Stimulated activated CD4-positive, alpha-beta T cell treated with anti-CD3 and anti-CD28 coated beads, Interleukin-1b, Interleukin-23, amount 100 ng/mL, for 1 hour (primary cell): Measurements from ENCODE around the gene SNRNP70.
A peak's percentile ranks its signal among the peaks of the same experiment; 100 is the strongest.
"Not testable (repeated sequence)": the region's sequence is repeated elsewhere in the genome, so short reads cannot be mapped to it uniquely, and the experiment has no call there.

ENCODE experiments used
- DNase-seq, 2 donors: peaks; one replicate each; pipeline ENCODE4 v3.0.0-alpha.2; 2020; ENCODE audit warnings: low read depth in 2 of 2

Gene SNRNP70, protein sequence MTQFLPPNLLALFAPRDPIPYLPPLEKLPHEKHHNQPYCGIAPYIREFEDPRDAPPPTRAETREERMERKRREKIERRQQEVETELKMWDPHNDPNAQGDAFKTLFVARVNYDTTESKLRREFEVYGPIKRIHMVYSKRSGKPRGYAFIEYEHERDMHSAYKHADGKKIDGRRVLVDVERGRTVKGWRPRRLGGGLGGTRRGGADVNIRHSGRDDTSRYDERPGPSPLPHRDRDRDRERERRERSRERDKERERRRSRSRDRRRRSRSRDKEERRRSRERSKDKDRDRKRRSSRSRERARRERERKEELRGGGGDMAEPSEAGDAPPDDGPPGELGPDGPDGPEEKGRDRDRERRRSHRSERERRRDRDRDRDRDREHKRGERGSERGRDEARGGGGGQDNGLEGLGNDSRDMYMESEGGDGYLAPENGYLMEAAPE

GRCh38 chr19:49085020-49085867 lies at the start of gene SNRNP70:
Gene SNRNP70 (plus strand): TSS chr19:49085451. CDS start chr19:49086415, 964 bp downstream.
- DNase-seq: peak; percentile 95 to 99

DNA sequence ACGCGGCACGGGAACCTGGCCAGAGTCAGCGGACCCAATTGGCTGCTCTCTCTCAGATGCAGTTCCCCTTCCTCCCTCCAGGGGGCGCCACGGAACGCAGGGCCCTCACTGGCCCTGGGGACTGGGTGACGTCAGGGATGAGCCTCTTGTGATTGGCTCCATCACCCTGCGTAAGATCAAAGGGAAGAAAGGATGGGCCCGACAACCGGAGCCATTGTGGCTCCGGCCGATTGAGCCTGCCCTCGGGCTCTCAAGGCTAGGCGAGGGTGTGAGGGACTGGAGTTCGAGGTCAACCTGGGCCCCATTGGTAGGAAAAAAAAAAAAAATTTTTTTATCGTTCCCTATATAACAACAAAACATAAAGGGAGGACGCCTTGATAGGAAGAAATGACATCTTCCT lies 48.4 kb upstream of the SNRNP70 start, which contains the start of gene CGB1:
TSS of gene CGB1 (minus strand) at position 81 of the 400 bp plus-strand sequence. CDS start 184 bp downstream, outside the sequence.
- not testable (repeated sequence) for DNase-seq

DNA sequence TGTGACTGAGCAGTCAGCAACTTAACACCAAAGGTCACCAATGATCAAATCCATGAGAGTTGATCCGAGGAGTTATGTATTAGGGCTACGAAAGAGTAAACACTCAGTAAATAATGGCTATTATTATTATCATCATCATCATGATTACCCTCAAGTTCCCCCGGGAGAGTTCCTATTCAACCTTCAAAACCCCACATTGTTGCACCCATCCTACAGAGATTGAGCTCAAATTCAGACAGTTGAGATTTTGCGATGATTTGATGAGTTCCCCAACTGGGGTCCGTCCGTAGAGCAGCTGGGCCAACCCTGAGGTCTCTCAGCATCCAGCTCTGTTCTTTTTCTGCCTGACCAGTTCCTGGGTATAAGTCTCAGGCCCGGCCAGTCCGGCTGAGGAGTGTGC lies 47.1 kb upstream of the SNRNP70 start:
- DNase-seq: not testable (repeated sequence)

- not testable (repeated sequence) for DNase-seq
Observed at GRCh38 chr19:49038557-49039276, 46.5 kb upstream of the SNRNP70 start.

DNA sequence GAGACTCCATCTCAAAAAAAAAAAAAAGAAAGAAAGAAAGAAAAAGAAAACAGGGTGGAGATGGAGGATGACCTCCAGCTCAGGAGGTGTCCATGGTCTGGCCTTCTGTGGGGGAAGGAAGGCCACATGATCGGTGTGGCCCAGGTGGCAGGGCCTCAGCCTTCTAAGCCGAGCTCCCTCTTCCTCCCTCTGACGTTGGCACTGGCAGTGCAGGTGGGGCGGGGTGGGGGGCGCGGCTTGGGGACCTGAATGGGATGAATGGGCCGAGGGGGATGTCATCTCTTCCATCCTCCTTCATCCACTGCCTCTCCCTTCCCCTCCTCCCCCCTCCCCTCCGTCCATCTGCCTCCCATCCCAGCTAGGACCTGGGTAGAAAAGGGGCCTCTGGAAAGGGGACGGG lies 45.5 kb upstream of the SNRNP70 start:
- not testable (repeated sequence) for DNase-seq

DNA sequence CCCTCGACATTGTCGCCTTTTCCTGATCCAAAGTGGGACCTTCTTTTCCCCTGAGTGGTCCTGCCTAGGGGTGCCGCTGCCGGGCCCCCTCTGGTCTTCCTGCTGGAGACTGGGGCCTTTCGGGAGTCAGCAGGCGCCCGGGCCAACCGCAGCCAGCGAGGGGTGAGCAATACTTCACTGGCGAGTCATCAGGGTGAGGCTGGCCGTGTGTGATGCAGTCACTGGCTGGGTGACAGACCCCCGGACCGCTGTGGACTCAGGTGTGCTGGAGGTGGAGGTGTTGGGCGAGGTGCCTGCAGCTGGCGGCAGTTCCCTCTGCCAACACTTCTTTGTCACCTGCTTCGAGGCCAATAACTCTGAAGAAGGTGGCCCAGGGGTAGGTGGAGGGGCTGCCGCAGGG lies 43.1 kb upstream of the SNRNP70 start:
- DNase-seq: no peak

DNA sequence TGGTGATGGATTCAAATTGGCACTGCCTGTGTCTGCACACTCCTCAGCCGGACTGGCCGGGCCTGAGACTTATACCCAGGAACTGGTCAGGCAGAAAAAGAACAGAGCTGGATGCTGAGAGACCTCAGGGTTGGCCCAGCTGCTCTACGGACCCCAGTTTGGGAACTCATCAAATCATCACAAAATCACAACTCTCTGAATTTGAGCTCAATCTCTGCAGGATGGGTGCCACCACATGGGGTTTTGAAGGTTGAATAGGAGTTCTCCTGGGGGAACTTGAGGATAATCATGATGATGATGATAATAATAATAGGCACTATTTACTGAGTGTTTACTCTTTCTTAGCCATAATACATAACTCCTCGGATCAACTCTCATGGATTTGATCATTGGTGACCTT lies 42.6 kb upstream of the SNRNP70 start:
- DNase-seq: not testable (repeated sequence)

- not testable (repeated sequence) for DNase-seq
Observed at GRCh38 chr19:49043548-49043947, 41.7 kb upstream of the SNRNP70 start, which contains the start of gene CGB5. Gene CGB5 (plus strand): TSS chr19:49043848. CDS start chr19:49044210, 362 bp downstream.

DNA sequence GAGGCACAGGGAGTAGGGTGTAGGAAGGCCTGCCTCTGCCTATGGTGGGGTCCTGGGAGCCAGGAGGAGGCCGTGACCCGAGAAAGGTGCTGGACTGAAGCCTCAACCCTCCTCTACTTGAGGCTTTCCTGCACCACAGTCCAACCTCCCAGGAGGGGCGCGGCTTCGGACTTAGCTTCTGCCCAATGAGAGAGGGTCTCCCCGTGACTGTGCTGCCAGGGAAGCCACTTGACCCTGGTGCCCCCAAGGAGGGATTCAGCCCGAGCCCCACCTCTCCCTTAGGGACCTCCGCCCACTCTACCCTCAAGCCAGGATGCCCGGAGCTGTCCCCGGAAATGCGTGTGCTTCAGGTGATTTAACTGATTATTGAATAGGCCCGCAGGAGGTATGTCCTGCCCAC lies 36.2 kb upstream of the SNRNP70 start, which contains the start of gene CGB8:
TSS of gene CGB8 (minus strand) at position 101 of the 400 bp plus-strand sequence. CDS start 372 bp downstream, outside the sequence.
- DNase-seq: not testable (repeated sequence)

DNA sequence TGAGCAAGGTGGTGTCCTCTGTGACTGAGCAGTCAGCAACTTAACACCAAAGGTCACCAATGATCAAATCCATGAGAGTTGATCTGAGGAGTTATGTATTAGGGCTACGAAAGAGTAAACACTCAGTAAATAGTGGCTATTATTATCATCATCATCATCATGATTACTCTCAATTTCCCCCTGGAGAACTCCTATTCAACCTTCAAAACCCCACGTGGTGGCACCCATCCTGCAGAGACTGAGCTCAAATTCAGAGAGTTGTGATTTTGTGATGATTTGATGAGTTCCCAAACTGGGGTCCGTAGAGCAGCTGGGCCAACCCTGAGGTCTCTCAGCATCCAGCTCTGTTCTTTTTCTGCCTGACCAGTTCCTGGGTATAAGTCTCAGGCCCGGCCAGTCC lies 35.4 kb upstream of the SNRNP70 start:
- not testable (repeated sequence) for DNase-seq

DNA sequence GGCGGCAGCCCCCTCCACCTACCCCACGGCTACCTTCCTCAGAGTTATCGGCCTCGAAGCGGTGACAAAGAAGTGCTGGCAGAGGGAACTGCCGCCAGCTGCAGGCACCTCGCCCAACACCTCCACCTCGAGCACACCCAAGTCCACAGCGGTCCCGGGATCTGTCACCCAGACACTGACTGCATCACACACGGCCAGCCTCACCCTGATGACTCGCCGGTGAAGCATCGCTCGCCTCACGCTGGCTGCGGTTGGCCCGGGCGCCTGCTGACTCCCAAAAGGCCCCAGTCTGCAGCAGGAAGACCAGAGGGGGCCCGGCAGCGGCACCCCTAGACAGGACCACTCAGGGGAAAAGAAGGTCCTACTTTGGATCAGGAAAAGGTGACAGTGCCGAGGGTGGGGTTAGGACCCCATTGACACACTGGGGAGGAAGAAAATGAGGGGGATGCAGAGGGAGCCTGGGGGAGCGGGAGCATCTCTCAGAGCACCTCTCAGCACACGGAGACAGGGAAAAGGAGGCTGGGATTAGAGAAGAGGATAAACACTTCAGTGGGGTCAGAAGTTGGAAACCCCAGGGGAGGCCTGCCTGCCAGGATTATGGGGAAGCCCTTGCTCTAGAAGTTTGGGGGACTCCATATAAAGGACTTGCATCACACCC lies 34.7 kb upstream of the SNRNP70 start:
- not testable (repeated sequence) for DNase-seq

DNA sequence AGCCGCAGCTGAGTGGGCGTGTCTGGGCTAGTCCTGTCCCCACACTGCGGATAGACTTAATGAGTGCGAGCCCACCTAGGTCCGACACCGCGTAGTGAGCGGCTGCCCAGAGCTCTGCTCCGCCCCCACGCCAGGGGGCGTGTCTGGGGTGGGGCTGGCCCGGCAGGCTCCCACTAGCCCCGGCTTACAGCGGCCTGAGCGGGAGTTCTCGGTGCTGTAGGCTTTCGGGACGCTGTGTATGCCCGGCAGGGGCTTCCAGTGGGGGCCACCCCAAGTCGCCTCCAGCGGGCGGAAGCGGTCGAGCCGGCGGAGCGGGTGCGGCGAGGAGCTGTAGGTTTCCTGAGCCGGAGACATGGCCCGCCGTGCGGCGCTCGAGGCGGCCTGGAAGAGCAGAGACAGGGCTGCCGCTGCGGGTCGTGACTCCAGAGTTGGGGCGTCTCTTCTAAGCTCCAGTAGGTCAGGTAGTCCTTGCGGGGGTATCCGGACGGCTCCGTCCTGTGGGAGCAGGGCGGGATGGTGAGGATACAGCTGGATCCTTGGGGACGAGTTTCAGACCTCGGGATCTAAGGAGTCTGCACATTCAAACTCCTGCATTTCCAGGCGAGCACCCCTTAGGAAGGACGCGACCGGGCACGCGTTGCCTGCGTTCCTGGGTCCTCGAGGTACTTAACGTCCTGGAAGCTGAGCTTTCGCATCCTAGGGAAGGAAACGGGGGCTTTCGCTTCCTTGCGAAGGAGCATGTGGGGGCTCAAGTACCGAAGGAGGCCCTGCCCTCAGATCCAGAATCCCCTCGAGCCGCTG lies 28.9 kb upstream of the SNRNP70 start:
- DNase-seq: no peak

DNA sequence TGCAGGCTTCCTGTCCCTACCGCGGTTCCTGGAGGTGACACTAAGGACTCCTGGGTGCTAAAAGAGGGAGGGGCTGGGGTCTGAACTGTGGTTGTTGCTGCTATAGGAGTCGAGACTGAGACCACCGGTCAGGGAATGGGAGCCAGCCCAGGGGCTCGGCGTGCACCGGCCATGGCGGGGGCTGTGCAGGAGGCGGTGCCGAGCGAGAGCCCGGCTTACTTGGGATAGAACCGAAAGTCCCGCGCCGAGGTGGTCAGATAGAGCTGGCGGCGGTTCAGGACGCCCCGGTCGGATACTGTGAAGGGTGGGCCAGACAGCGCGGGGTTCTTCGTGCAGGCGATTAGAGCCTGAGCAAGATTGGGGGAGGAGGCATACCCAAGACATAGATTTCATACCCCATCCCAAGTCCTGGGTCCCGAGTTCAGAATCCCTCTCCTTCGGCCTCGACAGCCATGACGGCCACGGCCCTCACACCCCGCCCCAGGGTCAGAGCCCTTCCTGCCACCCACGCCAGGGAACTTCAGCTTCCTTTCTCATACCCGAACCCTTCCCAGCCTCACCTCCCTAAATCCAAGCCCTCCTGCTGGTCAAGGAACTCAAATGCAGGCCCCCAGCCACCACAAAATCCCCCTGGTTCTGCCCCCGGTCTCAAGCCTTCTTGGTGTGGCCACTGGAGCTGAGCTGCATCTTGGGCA lies 28.2 kb upstream of the SNRNP70 start:
- not testable (repeated sequence) for DNase-seq

DNA sequence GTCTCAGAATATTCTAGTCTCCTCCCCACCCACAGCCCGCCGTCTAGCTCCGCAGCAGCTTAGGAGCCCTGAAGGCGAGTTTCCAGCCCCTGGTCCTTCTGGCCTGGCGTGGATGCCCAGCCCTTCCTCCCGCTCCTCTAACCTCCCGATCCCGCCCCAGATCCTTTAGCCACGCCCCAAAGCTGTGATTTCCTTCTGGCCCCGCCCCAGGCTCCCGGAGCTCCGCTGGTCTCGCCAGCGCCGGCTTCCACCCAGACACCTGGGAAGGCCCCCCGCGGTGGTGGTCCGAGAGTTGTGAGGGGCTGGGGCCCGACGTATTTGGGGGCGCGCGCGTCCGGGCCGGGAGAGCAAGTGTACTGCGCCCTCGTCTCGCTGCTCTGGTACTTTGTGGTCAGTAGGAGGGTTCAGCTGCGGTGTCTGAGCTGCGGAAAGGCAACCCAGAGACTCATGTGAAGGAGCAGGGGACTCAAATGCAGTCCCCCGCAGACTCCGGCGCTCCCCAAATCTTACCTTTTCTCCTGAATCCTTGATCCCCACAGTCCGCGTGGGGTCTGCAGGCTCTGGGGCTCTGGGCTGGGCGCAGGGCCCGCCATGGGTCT lies 27.5 kb upstream of the SNRNP70 start, which contains the start of gene CGB7:
TSS of gene CGB7 (minus strand) at position 114 of the 599 bp plus-strand sequence. CDS start 2,374 bp downstream, outside the sequence.
- DNase-seq: no peak

GRCh38 chr19:49058562-49058961 lies 26.7 kb upstream of the SNRNP70 start:
- DNase-seq: no peak

- DNase-seq: no peak
Observed at GRCh38 chr19:49059053-49059452, 26.2 kb upstream of the SNRNP70 start.

DNA sequence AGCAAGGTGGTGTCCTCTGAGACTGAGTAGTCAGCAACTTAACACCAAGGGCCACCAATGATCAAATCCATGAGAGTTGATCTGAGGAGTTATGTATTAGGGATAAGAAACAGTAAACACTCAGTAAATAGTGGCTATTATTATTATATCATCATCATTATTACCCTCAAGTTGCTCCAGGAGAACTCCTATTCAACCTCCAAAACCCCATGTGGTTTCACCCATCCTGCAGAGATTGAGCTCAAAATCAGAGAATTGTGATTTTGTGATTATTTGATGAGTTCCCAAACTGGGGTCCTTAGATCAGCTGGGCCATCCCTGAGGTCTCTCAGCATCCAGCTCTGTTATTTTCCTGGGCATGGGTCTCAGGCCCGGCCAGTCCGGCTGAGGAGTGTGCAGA lies 24.3 kb upstream of the SNRNP70 start:
- no peak for DNase-seq

GRCh38 chr19:49061445-49061844 lies 23.8 kb upstream of the SNRNP70 start:
- no peak for DNase-seq
